CD14-positive monocyte (primary cell): ENCODE results near the gene KRT6C. TPM values are rescaled to one million over a fixed set of nuclear protein-coding genes. Genes with fewer than 3 reads are reported as not detected.

Experiments used
- DNase-seq, 3 donors: peaks; one replicate each; pipeline ENCODE4 v3.0.0-alpha.2; 2011 to 2022
- H2AFZ ChIP-seq: 2 replicates; pipeline ENCODE4 v1.6.0; 2012; ENCODE audit warnings: mild to moderate bottlenecking, low read depth, low read length, inconsistent platforms; ENCODE audit not compliant: insufficient read depth, poor library complexity, severe bottlenecking
- H3K27ac ChIP-seq, 2 donors: 1 replicate in 1 of 2; 2 replicates in 1 of 2; pipeline ENCODE4 v1.5.1; 2012 to 2013; ENCODE audit warnings: low read length in 2 of 2, control low read depth in 1 of 2, inconsistent platforms in 1 of 2, low read depth in 1 of 2, mild to moderate bottlenecking in 1 of 2
- H3K27me3 ChIP-seq, 2 donors: one replicate each; pipeline versions ENCODE4 v1.6.0 to v1.6.1; 2011 to 2013; ENCODE audit warnings: low read length in 2 of 2; ENCODE audit not compliant: control insufficient read depth in 2 of 2, insufficient read depth in 2 of 2
- H3K36me3 ChIP-seq, 2 donors: replicated peaks in 1 of 2; 1 replicate in 1 of 2; 2 replicates in 1 of 2; pipeline versions ENCODE4 v1.5.1 to v1.6.1; 2012 to 2013; ENCODE audit warnings: low read length in 2 of 2, control low read depth in 1 of 2, inconsistent platforms in 1 of 2, mild to moderate bottlenecking in 1 of 2; ENCODE audit not compliant: insufficient read depth in 2 of 2, control insufficient read depth in 1 of 2
- H3K4me1 ChIP-seq, 2 donors: 1 replicate in 1 of 2; 2 replicates in 1 of 2; pipeline versions ENCODE4 v1.5.1 to v1.6.1; 2012 to 2013; ENCODE audit warnings: low read length in 2 of 2, control low read depth in 1 of 2, inconsistent platforms in 1 of 2, mild to moderate bottlenecking in 1 of 2, moderate library complexity in 1 of 2; ENCODE audit not compliant: insufficient read depth in 2 of 2, control insufficient read depth in 1 of 2
- H3K4me2 ChIP-seq: replicated peaks from 2 replicates; pipeline ENCODE3; 2012; ENCODE audit warnings: low read length, moderate library complexity, mild to moderate bottlenecking; ENCODE audit not compliant: poor library complexity, severe bottlenecking; ENCODE audit errors: extremely low read depth
- H3K4me3 ChIP-seq, 3 experiments: fragments of 200-600 bp in 1 of 3; sonication (generic) in 1 of 3; replicated peaks in 1 of 3; 1 replicate in 2 of 3; 2 replicates in 1 of 3; pipeline ENCODE4 v1.5.1; 2011 to 2013; ENCODE audit warnings: low read length in 3 of 3, mild to moderate bottlenecking in 3 of 3, control low read depth in 2 of 3, low read depth in 2 of 3, inconsistent platforms in 1 of 3, moderate library complexity in 1 of 3
- H3K79me2 ChIP-seq: 2 replicates; pipeline ENCODE4 v1.6.0; 2012; ENCODE audit warnings: mild to moderate bottlenecking, control low read depth, inconsistent platforms, low read length, moderate library complexity; ENCODE audit not compliant: insufficient read depth
- H3K9ac ChIP-seq: 2 replicates; pipeline ENCODE4 v1.6.0; 2017; ENCODE audit warnings: low read length, mild to moderate bottlenecking; ENCODE audit not compliant: insufficient read depth, poor library complexity, severe bottlenecking
- H3K9me3 ChIP-seq, 2 donors: replicated peaks in 1 of 2; 1 replicate in 1 of 2; 2 replicates in 1 of 2; pipeline versions ENCODE4 v1.5.1 to v1.6.1; 2012 to 2013; ENCODE audit warnings: low read length in 2 of 2, control low read depth in 1 of 2; ENCODE audit not compliant: control insufficient read depth in 1 of 2, insufficient read depth in 1 of 2
- H4K20me1 ChIP-seq: 2 replicates; pipeline ENCODE4 v1.6.0; 2012; ENCODE audit warnings: mild to moderate bottlenecking, low read length, control low read depth, moderate library complexity; ENCODE audit not compliant: insufficient read depth
- H3K27ac Mint-ChIP-seq, 7 donors: one replicate each; pipeline ENCODE4 v1.8.0; 2020; ENCODE audit warnings: mild to moderate bottlenecking in 7 of 7, mixed read lengths in 7 of 7, moderate library complexity in 6 of 7, inconsistent platforms in 2 of 7
- H3K27me3 Mint-ChIP-seq, 3 donors: one replicate each; pipeline ENCODE4 v1.8.0; 2021 to 2022; ENCODE audit warnings: low read depth in 3 of 3, mild to moderate bottlenecking in 3 of 3, mixed read lengths in 3 of 3, moderate library complexity in 3 of 3, inconsistent platforms in 1 of 3
- H3K36me3 Mint-ChIP-seq, 2 donors: one replicate each; pipeline ENCODE4 v1.8.0; 2020; ENCODE audit warnings: mixed read lengths in 2 of 2, inconsistent platforms in 1 of 2, mild to moderate bottlenecking in 1 of 2
- H3K4me1 Mint-ChIP-seq: one replicate; pipeline ENCODE4 v1.8.0; 2020; ENCODE audit warnings: mild to moderate bottlenecking, mixed read lengths
- H3K4me3 Mint-ChIP-seq, 2 donors: one replicate each; pipeline ENCODE4 v1.8.0; 2020; ENCODE audit warnings: mild to moderate bottlenecking in 2 of 2, mixed read lengths in 2 of 2, moderate library complexity in 1 of 2
- H3K9me3 Mint-ChIP-seq, 7 donors: one replicate each; pipeline ENCODE4 v1.8.0; 2020 to 2022; ENCODE audit warnings: mixed read lengths in 7 of 7, mild to moderate bottlenecking in 6 of 7, moderate library complexity in 6 of 7, inconsistent platforms in 2 of 7
- CTCF ChIP-seq: fragments of 200-600 bp; IDR thresholded peaks from one replicate; pipeline ENCODE4 v1.8.0; 2022; ENCODE audit warnings: antibody characterized with exemption, mild to moderate bottlenecking
- WGBS: methylation state at CpG from one replicate; pipeline ENCODE4 v1.1.5; 2013; ENCODE audit warnings: missing lambda C conversion rate; ENCODE audit not compliant: insufficient coverage; 5-methylcytosine and 5-hydroxymethylcytosine counted together
- intact Hi-C, 2 donors: fragments of 100-400 bp; cut with micrococcal nuclease; formaldehyde crosslinking; loops; one replicate each; pipeline versions ENCODE4 v1.15.0 to v1.15.1; 2023
- polyA plus RNA-seq, 3 donors: library from polyadenylated mRNA; depleted of rRNA in 1 of 3; unstranded in 2 of 3; stranded (reverse) in 1 of 3; fragments of 300-500 nt in 2 of 3; fragments of >200 nt in 1 of 3; fragmentation: Illumina TruSeq in 2 of 3; gene quantifications; 1 replicate in 2 of 3; 2 replicates in 1 of 3; pipeline ENCODE4 v1.2.3, GENCODE V29; 2012 to 2021

Gene KRT6C
- polyA plus RNA-seq, 3 donors, result not detected

GRCh38 chr12:52454411-52455201 lies 19.0 kb downstream of the KRT6C start:
- H3K36me3 ChIP-seq, result no peaks in the 10 kb centered on the region
- intact Hi-C loops, result no loop called here
- no peak overlapping the region for H3K9ac ChIP-seq
- WGBS, result no CpG with 5 or more reads among the region's 3 CpGs
- H4K20me1 ChIP-seq, result no peaks in the 10 kb centered on the region
- H3K4me1 ChIP-seq, result no peaks in the 10 kb centered on the region
- no peaks in the 10 kb centered on the region for H3K4me1 Mint-ChIP-seq
- H2AFZ ChIP-seq, result no peak overlapping the region
- no peak for DNase-seq
- no peak overlapping the region for H3K4me3 Mint-ChIP-seq
- no peaks in the 10 kb centered on the region for H3K79me2 ChIP-seq
- H3K36me3 Mint-ChIP-seq, result no peaks in the 10 kb centered on the region
- no peak overlapping the region for H3K4me3 ChIP-seq
- H3K27me3 Mint-ChIP-seq, result peaks cover 3 to 15% (median 13%) of the 10 kb centered on the region in 3 donors
- H3K27me3 ChIP-seq, result no peaks in the 10 kb centered on the region
- no peak for TF ChIP-seq CTCF
- H3K4me2 ChIP-seq, result no peak overlapping the region
- no peak overlapping the region for H3K27ac Mint-ChIP-seq
- H3K27ac ChIP-seq, result no peak overlapping the region
- peaks cover 0 to 2% (median 0%) of the 10 kb centered on the region in 7 donors for H3K9me3 Mint-ChIP-seq
- H3K9me3 ChIP-seq, result no peaks in the 10 kb centered on the region

DNA sequence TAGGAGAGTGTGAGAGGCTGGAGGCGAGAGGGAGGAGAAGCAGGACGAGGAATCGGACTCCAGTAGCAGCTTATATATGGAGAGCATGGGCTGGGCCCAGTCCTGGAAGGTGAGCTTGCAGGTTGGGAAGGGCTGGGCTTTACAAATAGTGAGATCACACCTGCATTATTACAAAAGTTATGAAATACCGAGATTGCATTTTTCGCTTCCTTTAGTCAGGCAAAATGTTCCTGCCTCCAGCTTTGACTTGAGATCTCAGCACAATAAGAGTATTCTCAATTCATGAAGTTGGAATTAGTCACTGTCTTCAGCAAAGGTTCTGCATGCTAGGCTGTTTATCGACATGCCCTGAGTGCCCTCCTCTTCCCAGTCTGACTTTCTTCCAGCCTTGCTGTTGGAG lies 21.5 kb downstream of the KRT6C start, which contains the start of gene KRT6B:
TSS of gene KRT6B (minus strand) at position 46 of the 400 bp plus-strand sequence. CDS start 68 bp downstream, outside the sequence.
- Mint-ChIP-seq H3K36me3 (no peaks in the 10 kb centered on the region), H3K4me1 (no peaks in the 10 kb centered on the region), H3K27me3 (peaks cover 3 to 14% (median 11%) of the 10 kb centered on the region in 3 donors), H3K9me3 (peaks cover 0 to 5% (median 0%) of the 10 kb centered on the region in 7 donors), H3K27ac (no peak within 1 kb of the TSS), H3K4me3 (no peak within 1 kb of the TSS)
- TF ChIP-seq CTCF, result no peak
- Histone ChIP-seq H4K20me1 (no peaks in the 10 kb centered on the region), H3K4me2 (no peak within 1 kb of the TSS), H2AFZ (no peak within 1 kb of the TSS), H3K9ac (no peak within 1 kb of the TSS), H3K9me3 (no peaks in the 10 kb centered on the region), H3K4me3 (no peak within 1 kb of the TSS), H3K79me2 (no peaks in the 10 kb centered on the region), H3K27ac (no peak within 1 kb of the TSS), H3K36me3 (no peaks in the 10 kb centered on the region), H3K4me1 (no peaks in the 10 kb centered on the region), H3K27me3 (no peaks in the 10 kb centered on the region)
- DNase-seq, result no peak
- WGBS, result 80% methylated on average over 1 of the region's 6 CpGs
- intact Hi-C loops, result no loop called here
